Body of pancreas (tissue), 4 donors: ENCODE measurements around the gene HECTD1. TPM values are rescaled to one million over a fixed set of nuclear protein-coding genes. Genes with fewer than 3 reads are reported as not detected.
"Not testable (repeated sequence)": the region's sequence is repeated elsewhere in the genome, so short reads cannot be mapped to it uniquely, and the experiment has no call there.

ENCODE experiments used
- ATAC-seq: fragments of 150-250 bp; one replicate; pipeline ENCODE4 v1.9.1; 2016
- DNase-seq, 4 donors: peaks; one replicate each; pipeline ENCODE4 v3.0.0-alpha.2; 2019
- H3K27ac ChIP-seq, 4 donors: fragments of 200-600 bp; sonication (generic); 1 replicate in 3 of 4; 2 replicates in 1 of 4; pipeline versions ENCODE4 v1.5.1 to v1.6.1; 2016 to 2019; ENCODE audit warnings: mild to moderate bottlenecking in 1 of 4, mixed read lengths in 1 of 4, moderate library complexity in 1 of 4
- H3K27me3 ChIP-seq, 2 donors: fragments of 200-600 bp; sonication (generic); one replicate each; pipeline ENCODE4 v1.6.0; 2016; ENCODE audit warnings: mild to moderate bottlenecking in 1 of 2
- H3K36me3 ChIP-seq, 2 donors: fragments of 200-600 bp; sonication (generic); replicated peaks in 1 of 2; 2 replicates each; pipeline ENCODE4 v1.5.1; 2016; ENCODE audit warnings: low read depth in 2 of 2; ENCODE audit not compliant: insufficient read depth in 1 of 2
- H3K4me1 ChIP-seq: fragments of 200-600 bp; sonication (generic); one replicate; pipeline ENCODE4 v1.6.0; 2016
- H3K4me3 ChIP-seq, 2 donors: fragments of 200-600 bp; sonication (generic); 1 replicate in 1 of 2; 2 replicates in 1 of 2; pipeline ENCODE4 v1.5.1; 2016 to 2019
- H3K9me3 ChIP-seq, 3 donors: fragments of 200-600 bp; sonication (generic); 1 replicate in 2 of 3; 2 replicates in 1 of 3; pipeline ENCODE4 v1.5.1; 2016
- CTCF ChIP-seq, 7 experiments: fragments of 450-650 bp in 4 of 7; fragments of 200-600 bp in 3 of 7; sonication (generic) in 3 of 7; IDR thresholded peaks; one replicate each; pipeline ENCODE4 v1.5.1; 2016 to 2019; ENCODE audit warnings: antibody characterized with exemption in 7 of 7
- POLR2A ChIP-seq, 3 donors: fragments of 450-650 bp; IDR thresholded peaks; one replicate each; pipeline ENCODE4 v1.6.1; 2016; ENCODE audit warnings: antibody characterized with exemption in 3 of 3, mild to moderate bottlenecking in 2 of 3
- WGBS, 2 donors: methylation state at CpG; one replicate each; pipeline ENCODE4 v1.1.5; 2017; 5-methylcytosine and 5-hydroxymethylcytosine counted together
- intact Hi-C: fragments of 100-400 bp; cut with DNase I; formaldehyde crosslinking; loops from one replicate; pipeline ENCODE4 v1.15.1; 2023
- total RNA-seq, 2 donors: library from RNA; depleted of rRNA; stranded (reverse); fragments of >200 nt; gene quantifications; one replicate each; pipeline ENCODE4 v1.1.0, GENCODE V29; 2016

Gene HECTD1
- total RNA-seq, 2 donors from 2014 or later, result 110 to 221 TPM

GRCh38 chr14:31092160-31092708, 115.4 kb downstream of the HECTD1 start:
- intact Hi-C loops, result no loop called here
- Histone ChIP-seq H3K36me3 (no peaks in the 10 kb centered on the region), H3K9me3 (no peaks in the 10 kb centered on the region), H3K27ac (peak overlapping the region in 2 of 4 donors; percentile 77 to 79), H3K4me1 (peaks cover 27% of the 10 kb centered on the region), H3K4me3 (no peak overlapping the region), H3K27me3 (no peaks in the 10 kb centered on the region)
- no peak for DNase-seq
- TF ChIP-seq CTCF (IDR thresholded peaks at IDR 0.05) (no peak), POLR2A (IDR thresholded peaks at IDR 0.05) (no peak)
- no peak for ATAC-seq
- 35 to 68% methylated on average over 2 of the region's 2 CpGs for WGBS, 2 donors

DNA sequence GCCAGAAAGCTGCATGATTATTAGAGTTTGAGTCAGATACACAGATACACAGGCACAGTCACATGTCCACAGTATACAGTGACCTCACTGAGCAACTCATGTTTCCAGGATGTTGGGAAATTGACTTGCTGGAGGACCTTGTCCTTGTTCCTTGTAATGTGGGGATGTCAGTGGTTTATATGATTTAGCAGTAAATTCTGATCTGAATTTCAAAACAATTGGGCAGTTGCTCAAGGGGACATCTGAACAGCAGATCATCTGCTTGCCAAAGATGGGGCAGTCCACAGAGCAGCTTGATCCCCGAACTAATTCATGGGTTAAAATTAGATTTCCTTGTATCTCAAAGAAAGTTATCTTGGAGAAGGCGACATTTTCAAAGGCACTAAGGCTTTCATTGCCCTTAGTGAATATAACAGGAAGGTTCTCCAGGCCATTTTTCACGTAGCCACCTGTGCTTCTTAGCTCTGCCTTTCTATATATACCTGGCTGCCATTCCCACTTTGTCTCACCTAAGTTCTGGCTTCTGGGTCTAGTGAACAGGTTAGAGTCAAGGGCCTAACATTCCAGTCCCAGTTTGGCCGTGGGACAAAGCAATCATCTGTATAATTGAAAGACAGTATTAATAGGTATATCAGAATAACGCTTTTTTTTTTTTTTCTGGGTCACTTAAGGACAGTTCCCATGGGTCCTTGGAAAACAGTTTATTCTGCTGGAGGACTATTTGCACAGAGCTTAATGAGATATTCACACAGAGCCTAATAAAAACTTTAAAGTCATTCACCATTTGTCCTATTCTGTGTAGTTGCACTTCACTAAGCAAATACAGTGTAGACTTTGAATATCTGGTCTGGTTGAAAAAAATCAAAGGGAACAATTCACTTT, 116.5 kb downstream of the HECTD1 start:
- no peaks in the 10 kb centered on the region for H3K9me3 ChIP-seq
- TF ChIP-seq CTCF (IDR thresholded peaks at IDR 0.05) (no peak), POLR2A (IDR thresholded peaks at IDR 0.05) (no peak)
- peaks cover 27% of the 10 kb centered on the region for H3K4me1 ChIP-seq
- ATAC-seq (peak; percentile 94), DNase-seq (peak; percentile 24 to 81 (median 56))
- no peaks in the 10 kb centered on the region for H3K36me3 ChIP-seq
- WGBS, 2 donors, result 28 to 35% methylated on average over 5 of the region's 5 CpGs
- H3K27ac ChIP-seq, result peak overlapping the region; percentile 30 to 79 (median 66)
- H3K27me3 ChIP-seq, result no peaks in the 10 kb centered on the region
- intact Hi-C loops, result no loop called here
- no peak overlapping the region for H3K4me3 ChIP-seq

- peaks cover 15% of the 10 kb centered on the region for H3K4me1 ChIP-seq
- peak in 3 of 4 donors; percentile 18 to 55 (median 37) for DNase-seq
- not testable (repeated sequence) for H3K4me3 ChIP-seq, H3K27me3 ChIP-seq, H3K36me3 ChIP-seq, H3K27ac ChIP-seq, H3K9me3 ChIP-seq, ATAC-seq
- intact Hi-C loops, result loop anchor here (10.0 kb wide), 1 partner anchor 112 kb away; no protein-coding TSS in a partner anchor
- 56 to 71% methylated on average over 9 of the region's 9 CpGs for WGBS, 2 donors
Measured at GRCh38 chr14:31086466-31086865, 121.1 kb downstream of the HECTD1 start.

DNA sequence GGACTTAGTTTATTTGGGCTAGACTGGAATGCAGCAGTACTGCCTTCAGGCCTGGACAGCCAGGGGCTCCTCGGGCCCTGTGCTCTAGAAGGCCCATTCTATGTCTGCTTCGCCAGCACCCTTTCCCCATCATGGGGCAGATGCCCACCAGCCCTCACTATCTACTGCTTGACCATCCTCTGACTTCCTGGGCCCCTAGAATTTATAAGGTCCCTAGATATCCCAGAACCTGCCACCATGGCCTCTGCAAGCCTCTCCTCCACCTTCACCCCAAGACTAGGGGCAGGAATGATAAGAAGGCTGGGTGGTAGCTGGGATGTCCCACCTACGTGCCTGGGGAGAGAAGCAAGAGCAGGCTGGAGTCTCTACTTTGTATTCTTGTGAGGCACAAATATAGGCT, 122.6 kb downstream of the HECTD1 start:
- TF ChIP-seq POLR2A (IDR thresholded peaks at IDR 0.05) (no peak), CTCF (IDR thresholded peaks at IDR 0.05) (no peak)
- no peaks in the 10 kb centered on the region for H3K9me3 ChIP-seq
- no peaks in the 10 kb centered on the region for H3K27me3 ChIP-seq
- intact Hi-C loops, result loop anchor here (10.0 kb wide), 1 partner anchor 110 kb away; no protein-coding TSS in a partner anchor
- peaks cover 1% of the 10 kb centered on the region for H3K4me1 ChIP-seq
- no peak overlapping the region for H3K4me3 ChIP-seq
- H3K36me3 ChIP-seq, result no peaks in the 10 kb centered on the region
- WGBS, 2 donors, result 90 to 93% methylated on average over 3 of the region's 3 CpGs
- ATAC-seq (no peak), DNase-seq (no peak)
- H3K27ac ChIP-seq, result no peak overlapping the region

DNA sequence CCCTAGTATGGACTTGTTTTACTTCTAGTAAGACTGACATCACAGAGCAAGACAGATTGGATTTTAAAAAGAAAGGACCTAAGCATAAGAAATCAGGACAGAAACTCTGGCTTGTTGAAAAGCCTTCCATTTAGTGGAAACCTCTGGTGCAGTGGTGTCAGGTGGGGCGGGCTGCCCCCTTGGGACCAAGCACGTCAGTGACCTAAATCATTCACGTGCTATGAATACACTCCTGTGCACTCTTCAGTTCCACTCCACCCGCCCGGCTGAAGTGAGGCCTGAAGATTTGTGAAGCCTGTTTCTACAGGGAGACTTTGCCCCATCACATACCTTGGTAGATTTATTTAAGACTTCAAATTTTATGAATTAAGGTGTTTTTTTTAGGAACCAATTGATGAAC, 123.2 kb downstream of the HECTD1 start:
- no peaks in the 10 kb centered on the region for H3K9me3 ChIP-seq
- H3K27me3 ChIP-seq, result no peaks in the 10 kb centered on the region
- DNase-seq (no peak), ATAC-seq (no peak)
- WGBS, 2 donors, result 87 to 94% methylated on average over 5 of the region's 5 CpGs
- no peak overlapping the region for H3K4me3 ChIP-seq
- intact Hi-C loops, result loop anchor here (10.0 kb wide), 1 partner anchor 110 kb away; no protein-coding TSS in a partner anchor
- H3K27ac ChIP-seq, result no peak overlapping the region
- H3K4me1 ChIP-seq, result no peaks in the 10 kb centered on the region
- TF ChIP-seq CTCF (IDR thresholded peaks at IDR 0.05) (no peak), POLR2A (IDR thresholded peaks at IDR 0.05) (no peak)
- no peaks in the 10 kb centered on the region for H3K36me3 ChIP-seq
